ENCODE results near the gene STX8.

STX8 gene

GRCh38 chr17:9256751-9257629, 318.6 kb downstream of the STX8 start:
- no peak for DNase-seq

GRCh38 chr17:9256361-9256750, 319.3 kb downstream of the STX8 start:
- no peak for DNase-seq

- DNase-seq: no peak
Observed at GRCh38 chr17:9255833-9256232, 319.8 kb downstream of the STX8 start.

- no peak for DNase-seq
Observed at GRCh38 chr17:9254841-9255240, 320.8 kb downstream of the STX8 start.

GRCh38 chr17:9253308-9253707, 322.3 kb downstream of the STX8 start:
- no peak for DNase-seq

GRCh38 chr17:9251273-9251672, 324.3 kb downstream of the STX8 start:
- DNase-seq: no peak

- no peak for DNase-seq
Observed at GRCh38 chr17:9249245-9249953, 326.2 kb downstream of the STX8 start.

GRCh38 chr17:9247401-9247938, 328.1 kb downstream of the STX8 start:
- no peak for DNase-seq

GRCh38 chr17:9244066-9245052, 331.3 kb downstream of the STX8 start:
- DNase-seq: peak; percentile 68

- DNase-seq: no peak
Observed at GRCh38 chr17:9242983-9243382, 332.6 kb downstream of the STX8 start.

- DNase-seq: no peak
Observed at GRCh38 chr17:9242497-9242881, 333.1 kb downstream of the STX8 start.

- DNase-seq: no peak
Observed at GRCh38 chr17:9241774-9242496, 333.7 kb downstream of the STX8 start.

GRCh38 chr17:9241371-9241712, 334.3 kb downstream of the STX8 start:
- no peak for DNase-seq

- DNase-seq: peak; percentile 84
Observed at GRCh38 chr17:9240659-9241370, 334.8 kb downstream of the STX8 start.

GRCh38 chr17:9239793-9240658, 335.6 kb downstream of the STX8 start:
- DNase-seq: peak; percentile 74

- no peak for DNase-seq
Observed at GRCh38 chr17:9239246-9239792, 336.3 kb downstream of the STX8 start.

- no peak for DNase-seq
Observed at GRCh38 chr17:9238340-9239245, 337.0 kb downstream of the STX8 start.

- DNase-seq: no peak
Observed at GRCh38 chr17:9237661-9238301, 337.8 kb downstream of the STX8 start.

- no peak for DNase-seq
Observed at GRCh38 chr17:9237053-9237410, 338.6 kb downstream of the STX8 start.

All from fibroblast of skin of right biceps (primary cell).